Measurements from ENCODE around the gene SMARCA4. TPM values are rescaled to one million over a fixed set of nuclear protein-coding genes. Genes with fewer than 3 reads are reported as not detected.
A peak's percentile ranks its signal among the peaks of the same experiment; 100 is the strongest.

SMARCA4 gene
- total RNA-seq, 2 experiments from 2014 or later, result 409 to 554 TPM

- intact Hi-C loops (cut with micrococcal nuclease; ENCODE audit: unreplicated experiment), result no loop called here
- TF ChIP-seq CTCF (conservative IDR thresholded peaks at IDR 0.05; ENCODE audit: low read length) (no peak), EZH2phosphoT487 (IDR thresholded peaks at IDR 0.05; ENCODE audit: borderline replicate concordance, low read depth, low read length) (no peak)
- Histone ChIP-seq H3K9me2 (ENCODE audit: insufficient read depth, low read length) (no peaks in the 10 kb centered on the region), H3K4me1 (ENCODE audit: insufficient read depth, low read length, poor library complexity, severe bottlenecking) (no peaks in the 10 kb centered on the region), H3K4me3 (ENCODE audit: low read depth, low read length, poor library complexity, severe bottlenecking) (no peak overlapping the region), H3K27ac (ENCODE audit: low read depth, low read length, poor library complexity, severe bottlenecking) (no peak overlapping the region), H3K79me2 (ENCODE audit: insufficient read depth, low read depth, low read length) (no peaks in the 10 kb centered on the region), H3K4me2 (ENCODE audit: low read length) (no peak overlapping the region), H3K9me3 (ENCODE audit: low read length) (no peaks in the 10 kb centered on the region), H3K36me3 (ENCODE audit: insufficient read depth, low read length) (peaks cover 98% of the 10 kb centered on the region), H4K20me1 (ENCODE audit: insufficient read depth, low read length) (peaks cover 4% of the 10 kb centered on the region; the same call in 1 of the 2 replicates), H2AFZ (ENCODE audit: low read length) (no peak overlapping the region)
- ChIA-PET CTCF (ENCODE audit: unreplicated experiment) (no interaction called here), POLR2A (no interaction called here)
- no TSS peak for BruUV-seq (replicated peaks)
- no peak for DNase-seq (ENCODE audit: low spot score)
These were observed 49.2 kb downstream of the SMARCA4 start for GRCh38 chr19:11010041-11010440.

GRCh38 chr19:11012507-11012906, 51.7 kb downstream of the SMARCA4 start:
- no peak for TF ChIP-seq CTCF (conservative IDR thresholded peaks at IDR 0.05; ENCODE audit: low read length)
- no peak for TF ChIP-seq EZH2phosphoT487 (IDR thresholded peaks at IDR 0.05; ENCODE audit: borderline replicate concordance, low read depth, low read length)
- H3K9me3 ChIP-seq (ENCODE audit: low read length), result no peaks in the 10 kb centered on the region
- no peak overlapping the region for H3K27ac ChIP-seq (ENCODE audit: low read depth, low read length, poor library complexity, severe bottlenecking)
- BruUV-seq (replicated peaks), result TSS peak; percentile 45
- no peaks in the 10 kb centered on the region for H4K20me1 ChIP-seq (ENCODE audit: insufficient read depth, low read length)
- no peak for DNase-seq (ENCODE audit: low spot score)
- no peak overlapping the region for H3K4me2 ChIP-seq (ENCODE audit: low read length)
- POLR2A ChIA-PET, result no interaction called here
- no peak overlapping the region for H3K4me3 ChIP-seq (ENCODE audit: low read depth, low read length, poor library complexity, severe bottlenecking)
- H3K9me2 ChIP-seq (ENCODE audit: insufficient read depth, low read length), result no peaks in the 10 kb centered on the region
- H3K36me3 ChIP-seq (ENCODE audit: insufficient read depth, low read length), result peaks cover 98% of the 10 kb centered on the region
- no peak overlapping the region for H2AFZ ChIP-seq (ENCODE audit: low read length)
- CTCF ChIA-PET (ENCODE audit: unreplicated experiment), result no interaction called here
- no peaks in the 10 kb centered on the region for H3K79me2 ChIP-seq (ENCODE audit: insufficient read depth, low read depth, low read length)
- intact Hi-C loops (cut with micrococcal nuclease; ENCODE audit: unreplicated experiment), result no loop called here
- H3K4me1 ChIP-seq (ENCODE audit: insufficient read depth, low read length, poor library complexity, severe bottlenecking), result no peaks in the 10 kb centered on the region

GRCh38 chr19:11013771-11014170, 52.9 kb downstream of the SMARCA4 start:
- Histone ChIP-seq H3K79me2 (ENCODE audit: insufficient read depth, low read depth, low read length) (no peaks in the 10 kb centered on the region), H3K27ac (ENCODE audit: low read depth, low read length, poor library complexity, severe bottlenecking) (no peak overlapping the region), H3K4me3 (ENCODE audit: low read depth, low read length, poor library complexity, severe bottlenecking) (no peak overlapping the region), H3K4me1 (ENCODE audit: insufficient read depth, low read length, poor library complexity, severe bottlenecking) (no peaks in the 10 kb centered on the region), H2AFZ (ENCODE audit: low read length) (no peak overlapping the region), H4K20me1 (ENCODE audit: insufficient read depth, low read length) (no peaks in the 10 kb centered on the region; the same call in 1 of the 2 replicates), H3K9me3 (ENCODE audit: low read length) (no peaks in the 10 kb centered on the region), H3K36me3 (ENCODE audit: insufficient read depth, low read length) (peaks cover 98% of the 10 kb centered on the region), H3K4me2 (ENCODE audit: low read length) (no peak overlapping the region), H3K9me2 (ENCODE audit: insufficient read depth, low read length) (no peaks in the 10 kb centered on the region)
- no peak for TF ChIP-seq CTCF (conservative IDR thresholded peaks at IDR 0.05; ENCODE audit: low read length)
- no peak for TF ChIP-seq EZH2phosphoT487 (IDR thresholded peaks at IDR 0.05; ENCODE audit: borderline replicate concordance, low read depth, low read length)
- intact Hi-C loops (cut with micrococcal nuclease; ENCODE audit: unreplicated experiment), result no loop called here
- CTCF ChIA-PET (ENCODE audit: unreplicated experiment), result no interaction called here
- no TSS peak for BruUV-seq (replicated peaks)
- POLR2A ChIA-PET, result interaction anchor here (1.0 kb wide), 1 partner anchor 59 kb away, joined by 3 read pairs; no protein-coding TSS in a partner anchor
- no peak for DNase-seq (ENCODE audit: low spot score)
